ENCODE measurements around the gene LRGUK.

DNA sequence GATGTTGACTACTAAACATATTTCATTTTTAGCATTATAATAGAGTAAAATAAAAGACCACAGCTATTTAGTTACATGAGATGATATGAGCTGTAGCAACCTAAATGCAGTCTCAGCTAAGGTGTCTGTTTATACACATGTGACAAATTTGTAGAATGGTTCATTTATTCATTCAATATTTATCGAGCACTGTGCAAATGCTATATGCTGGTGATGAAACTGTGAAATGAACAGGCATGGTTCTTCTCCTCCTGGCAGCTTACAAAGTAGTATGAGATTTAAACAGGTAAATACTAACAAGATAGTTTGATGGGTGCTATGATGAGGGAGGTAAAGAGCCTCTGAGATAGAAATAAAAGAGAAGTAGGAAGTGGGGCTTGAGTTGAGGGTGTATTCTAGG is 60.8 kb downstream of the LRGUK start:
- TF ChIP-seq ZNF274 (IDR thresholded peaks at IDR 0.05; ENCODE audit: low read depth, low read length) = no peak
- TF ChIP-seq YY1 (IDR thresholded peaks at IDR 0.05; ENCODE audit: insufficient read depth, insufficient read length) = no peak

Data from NT2/D1 (cell line).